ENCODE data around the gene PCDH10.
"Not testable (repeated sequence)": the region's sequence is repeated elsewhere in the genome, so short reads cannot be mapped to it uniquely, and the experiment has no call there.

The PCDH10 gene

DNA sequence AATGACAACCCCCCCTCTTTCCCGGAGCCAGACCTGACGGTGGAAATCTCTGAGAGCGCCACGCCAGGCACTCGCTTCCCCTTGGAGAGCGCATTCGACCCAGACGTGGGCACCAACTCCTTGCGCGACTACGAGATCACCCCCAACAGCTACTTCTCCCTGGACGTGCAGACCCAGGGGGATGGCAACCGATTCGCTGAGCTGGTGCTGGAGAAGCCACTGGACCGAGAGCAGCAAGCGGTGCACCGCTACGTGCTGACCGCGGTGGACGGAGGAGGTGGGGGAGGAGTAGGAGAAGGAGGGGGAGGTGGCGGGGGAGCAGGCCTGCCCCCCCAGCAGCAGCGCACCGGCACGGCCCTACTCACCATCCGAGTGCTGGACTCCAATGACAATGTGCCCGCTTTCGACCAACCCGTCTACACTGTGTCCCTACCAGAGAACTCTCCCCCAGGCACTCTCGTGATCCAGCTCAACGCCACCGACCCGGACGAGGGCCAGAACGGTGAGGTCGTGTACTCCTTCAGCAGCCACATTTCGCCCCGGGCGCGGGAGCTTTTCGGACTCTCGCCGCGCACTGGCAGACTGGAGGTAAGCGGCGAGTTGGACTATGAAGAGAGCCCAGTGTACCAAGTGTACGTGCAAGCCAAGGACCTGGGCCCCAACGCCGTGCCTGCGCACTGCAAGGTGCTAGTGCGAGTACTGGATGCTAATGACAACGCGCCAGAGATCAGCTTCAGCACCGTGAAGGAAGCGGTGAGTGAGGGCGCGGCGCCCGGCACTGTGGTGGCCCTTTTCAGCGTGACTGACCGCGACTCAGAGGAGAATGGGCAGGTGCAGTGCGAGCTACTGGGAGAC, 1.6 kb downstream of the PCDH10 start:
- DNase-seq = peak; percentile 12

DNA sequence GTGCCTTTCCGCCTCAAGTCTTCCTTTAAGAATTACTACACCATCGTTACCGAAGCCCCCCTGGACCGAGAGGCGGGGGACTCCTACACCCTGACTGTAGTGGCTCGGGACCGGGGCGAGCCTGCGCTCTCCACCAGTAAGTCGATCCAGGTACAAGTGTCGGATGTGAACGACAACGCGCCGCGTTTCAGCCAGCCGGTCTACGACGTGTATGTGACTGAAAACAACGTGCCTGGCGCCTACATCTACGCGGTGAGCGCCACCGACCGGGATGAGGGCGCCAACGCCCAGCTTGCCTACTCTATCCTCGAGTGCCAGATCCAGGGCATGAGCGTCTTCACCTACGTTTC, 2.2 kb downstream of the PCDH10 start:
- peak; percentile 16 for DNase-seq

GRCh38 chr4:133151691-133152329, 2.7 kb downstream of the PCDH10 start:
- peak; percentile 6 for DNase-seq

- no peak for DNase-seq
Observed at GRCh38 chr4:133152330-133152821, 3.3 kb downstream of the PCDH10 start.

- DNase-seq = no peak
Observed at GRCh38 chr4:133152831-133153481, 3.9 kb downstream of the PCDH10 start.

- DNase-seq = peak; percentile 4
Observed at GRCh38 chr4:133154725-133155124, 5.6 kb downstream of the PCDH10 start.

GRCh38 chr4:133156096-133156495, 7.0 kb downstream of the PCDH10 start:
- no peak for DNase-seq

- DNase-seq = no peak
Observed at GRCh38 chr4:133156556-133156955, 7.5 kb downstream of the PCDH10 start.

DNA sequence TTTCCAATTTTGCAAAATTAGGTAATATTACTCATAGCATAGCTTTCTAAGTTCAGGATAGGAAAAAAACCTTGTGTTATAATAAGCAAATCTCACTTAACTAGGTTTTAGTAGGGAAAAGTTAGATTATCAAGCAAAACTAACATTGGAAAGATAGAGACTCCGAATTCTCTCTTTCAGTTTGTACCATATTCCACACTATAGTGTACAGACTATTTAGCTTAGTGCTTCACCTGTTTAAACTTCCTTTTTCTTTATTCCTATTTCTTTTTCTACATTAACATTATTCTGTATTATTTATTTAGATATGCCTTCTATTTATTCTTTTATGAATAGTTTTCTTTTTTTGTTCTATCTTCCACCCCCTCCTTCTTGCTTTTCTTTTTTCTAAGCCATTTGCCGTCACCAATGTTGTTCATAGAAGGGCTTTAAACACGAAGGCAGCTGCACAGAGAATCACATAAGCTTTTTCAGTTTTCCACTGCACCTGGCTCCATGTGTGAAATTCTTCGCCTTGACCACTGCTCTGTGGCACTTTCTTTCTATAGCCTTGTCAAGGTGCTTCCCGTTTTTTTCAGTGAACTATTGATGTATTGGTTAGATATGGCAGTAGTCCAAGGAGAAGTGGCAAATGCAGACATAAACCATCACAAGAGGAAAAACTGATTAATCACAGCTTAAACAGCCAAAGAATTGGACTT, 8.5 kb downstream of the PCDH10 start:
- no peak for DNase-seq

- DNase-seq = no peak
Observed at GRCh38 chr4:133160853-133161252, 11.8 kb downstream of the PCDH10 start.

- DNase-seq = no peak
Observed at GRCh38 chr4:133161570-133162295, 12.6 kb downstream of the PCDH10 start.

DNA sequence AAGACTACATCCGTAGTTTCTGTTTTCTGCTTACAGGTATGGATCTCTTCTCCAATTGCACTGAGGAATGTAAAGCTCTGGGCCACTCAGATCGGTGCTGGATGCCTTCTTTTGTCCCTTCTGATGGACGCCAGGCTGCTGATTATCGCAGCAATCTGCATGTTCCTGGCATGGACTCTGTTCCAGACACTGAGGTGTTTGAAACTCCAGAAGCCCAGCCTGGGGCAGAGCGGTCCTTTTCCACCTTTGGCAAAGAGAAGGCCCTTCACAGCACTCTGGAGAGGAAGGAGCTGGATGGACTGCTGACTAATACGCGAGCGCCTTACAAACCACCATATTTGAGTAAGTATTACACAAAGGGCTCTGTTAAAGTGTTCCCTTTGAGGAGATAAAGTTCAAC, 13.8 kb downstream of the PCDH10 start:
- no peak for DNase-seq

- no peak for DNase-seq
Observed at GRCh38 chr4:133178956-133179355, 29.9 kb downstream of the PCDH10 start.

DNA sequence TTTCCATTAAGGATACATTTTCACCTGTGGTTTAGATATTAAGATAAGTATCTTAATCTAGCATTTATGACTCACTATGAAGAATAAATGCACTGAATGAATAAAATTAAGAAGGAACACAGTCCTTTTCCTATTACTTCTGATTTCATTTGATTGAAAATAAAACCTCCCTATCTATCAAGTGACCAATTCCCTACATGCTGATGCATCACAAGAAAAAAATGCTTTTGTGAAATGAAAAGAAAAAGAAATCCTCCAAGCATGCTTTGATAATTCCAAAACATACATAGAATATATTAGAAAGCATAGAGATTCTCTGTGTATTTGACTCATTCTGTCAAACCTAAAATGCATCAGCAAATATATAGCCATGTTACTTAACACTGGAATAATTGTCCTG, 37.1 kb downstream of the PCDH10 start:
- DNase-seq = no peak

DNA sequence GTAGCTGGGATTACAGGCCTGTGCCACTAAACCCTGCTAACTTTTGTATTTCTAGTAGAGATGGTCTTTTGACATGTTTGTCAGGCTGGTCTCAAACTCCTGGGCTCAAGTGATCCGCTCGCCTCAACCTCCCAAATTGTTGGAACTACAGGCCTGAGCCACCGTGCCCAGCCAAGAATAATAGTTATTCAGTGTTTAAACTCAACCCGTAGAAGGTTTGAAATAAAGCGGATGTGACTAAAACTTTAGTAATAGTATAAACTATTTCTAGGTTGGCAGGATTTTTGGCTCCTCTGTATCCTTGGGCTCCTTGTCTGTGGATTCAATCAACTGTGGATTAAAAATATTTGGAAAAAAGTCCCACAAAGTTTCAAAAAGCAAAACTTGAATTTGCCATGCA, 37.8 kb downstream of the PCDH10 start:
- no peak for DNase-seq

DNA sequence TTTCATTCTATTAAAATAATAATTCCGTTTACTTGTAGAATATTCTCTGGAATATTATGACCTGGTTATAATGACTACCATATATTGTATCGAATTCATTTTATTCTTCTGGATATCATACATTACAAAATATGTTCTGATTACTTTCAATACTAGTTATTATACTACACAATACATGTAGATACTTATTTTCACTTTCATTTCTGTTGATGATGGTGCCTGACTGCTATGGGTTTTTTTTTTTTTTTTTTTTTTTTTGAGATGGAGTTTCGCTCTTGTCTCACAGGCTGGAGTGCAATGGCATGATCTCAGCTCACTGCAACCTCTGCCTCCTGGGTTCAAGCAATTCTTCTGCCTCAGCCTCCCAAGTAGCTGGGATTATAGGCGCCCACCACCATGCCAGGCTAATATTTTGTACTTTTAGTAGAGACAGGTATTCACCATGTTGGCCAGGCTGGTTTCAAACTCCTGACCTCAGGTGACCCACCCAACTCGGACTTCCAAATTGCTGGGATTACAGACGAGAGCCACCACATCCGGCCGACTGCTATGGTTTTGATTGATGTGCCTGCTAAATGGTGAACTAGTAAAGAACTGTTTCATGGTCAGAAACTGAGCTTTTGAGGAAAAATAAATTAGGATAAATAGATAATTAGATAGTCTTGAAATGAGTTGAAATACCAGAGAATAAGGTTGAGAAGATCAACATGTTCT, 39.5 kb downstream of the PCDH10 start:
- DNase-seq = no peak

DNA sequence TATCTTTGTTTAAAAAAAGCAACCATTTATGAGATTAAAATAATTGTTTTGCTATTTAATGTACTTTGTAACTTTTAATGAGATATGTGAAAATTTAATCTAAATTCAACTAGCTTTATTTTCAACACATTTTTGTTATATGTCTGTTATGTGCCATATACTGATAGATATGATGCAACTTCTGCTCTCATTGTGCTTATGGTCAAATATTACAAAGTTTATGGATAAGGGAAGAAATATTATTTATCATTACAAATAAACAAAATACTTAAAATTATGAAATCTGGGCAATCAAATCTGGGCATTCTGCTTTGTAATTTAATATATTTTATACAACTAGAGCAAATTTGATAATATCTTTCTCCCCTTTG, 40.0 kb downstream of the PCDH10 start:
- DNase-seq = no peak

DNA sequence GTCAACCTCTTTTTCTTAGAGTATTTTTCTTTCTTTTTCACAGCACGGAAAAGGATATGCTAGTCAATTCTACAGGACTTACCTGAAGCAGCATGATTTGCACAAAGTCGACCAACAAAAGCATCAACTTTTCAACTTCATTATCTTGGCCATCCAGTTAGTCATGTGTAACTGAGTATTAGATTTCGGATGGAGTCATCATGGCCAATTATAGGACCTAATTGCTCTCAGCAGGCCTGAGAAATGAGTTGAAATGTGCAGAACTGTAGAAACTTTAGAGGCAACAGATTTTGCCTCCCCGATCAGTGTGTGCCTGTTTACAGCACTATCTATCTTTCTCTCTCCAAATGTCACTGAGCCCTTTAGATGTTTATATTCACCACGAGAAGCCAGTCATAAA, 41.0 kb downstream of the PCDH10 start:
- no peak for DNase-seq

GRCh38 chr4:133208694-133209285, 59.7 kb downstream of the PCDH10 start:
- DNase-seq = no peak

DNA sequence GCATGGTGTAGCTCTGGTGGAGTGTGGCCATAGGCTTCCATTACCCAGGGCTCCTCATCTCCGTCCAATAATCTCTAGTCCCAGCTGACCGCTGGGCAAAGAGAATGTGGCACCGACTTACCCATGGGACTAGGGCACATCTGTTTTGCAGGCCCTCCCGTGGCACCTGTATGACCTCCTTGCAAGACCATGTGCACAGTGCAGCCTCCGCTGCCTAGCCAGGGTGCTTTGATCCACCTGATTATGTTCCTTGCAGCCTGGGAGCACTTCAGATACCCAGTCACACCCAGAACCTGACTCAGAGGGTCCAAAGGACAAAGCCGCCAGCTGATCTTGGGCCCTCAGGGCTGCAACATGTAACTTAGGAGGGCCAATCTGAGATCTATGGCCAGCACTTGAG, 84.8 kb downstream of the PCDH10 start:
- no peak for DNase-seq

DNA sequence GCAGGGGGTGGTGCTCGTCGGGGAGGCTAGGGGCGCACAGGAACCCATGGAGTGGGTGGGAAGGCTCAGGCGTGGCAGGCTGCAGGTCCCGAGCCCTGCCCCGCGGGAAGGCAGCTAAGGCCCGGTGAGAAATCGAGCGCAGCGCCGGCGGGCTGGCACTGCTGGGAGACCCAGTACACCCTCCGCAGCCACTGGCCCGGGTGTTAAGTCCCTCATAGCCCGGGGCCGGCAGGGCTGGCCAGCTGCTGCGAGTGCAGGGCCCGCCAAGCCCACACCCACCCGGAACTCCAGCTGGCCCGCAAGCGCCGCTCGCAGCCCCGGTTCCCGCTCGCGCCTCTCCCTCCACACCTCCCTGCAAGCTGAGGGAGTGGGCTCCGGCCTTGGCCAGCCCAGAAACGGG, 91.4 kb downstream of the PCDH10 start:
- not testable (repeated sequence) for DNase-seq
